Activated CD4-positive, alpha-beta T cell treated with anti-CD3 and anti-CD28 coated beads for 48 hours (primary cell): Measurements from ENCODE around the gene VWF.

ENCODE experiments used
- DNase-seq: peaks from one replicate; pipeline ENCODE4 v3.0.0-alpha.2; 2020

Gene VWF

DNA sequence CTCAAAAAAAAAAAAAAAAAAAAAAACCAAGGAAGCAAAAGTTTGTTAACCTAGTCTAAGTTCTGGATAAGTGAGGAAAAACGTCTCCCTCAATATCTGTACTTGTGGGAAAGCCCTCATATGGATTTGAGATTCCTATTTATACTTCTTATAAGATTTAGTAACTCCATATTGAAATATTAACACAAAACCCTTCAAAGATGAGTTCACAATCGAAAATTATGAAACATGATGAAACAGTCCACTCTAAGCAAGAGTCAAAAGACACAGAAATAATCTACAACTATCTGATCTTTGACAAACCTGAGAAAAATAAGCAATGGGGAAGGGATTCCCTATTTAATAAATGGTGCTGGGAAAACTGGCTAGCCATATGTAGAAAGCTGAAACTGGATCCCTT lies 25.2 kb downstream of the VWF start:
- DNase-seq: no peak

DNA sequence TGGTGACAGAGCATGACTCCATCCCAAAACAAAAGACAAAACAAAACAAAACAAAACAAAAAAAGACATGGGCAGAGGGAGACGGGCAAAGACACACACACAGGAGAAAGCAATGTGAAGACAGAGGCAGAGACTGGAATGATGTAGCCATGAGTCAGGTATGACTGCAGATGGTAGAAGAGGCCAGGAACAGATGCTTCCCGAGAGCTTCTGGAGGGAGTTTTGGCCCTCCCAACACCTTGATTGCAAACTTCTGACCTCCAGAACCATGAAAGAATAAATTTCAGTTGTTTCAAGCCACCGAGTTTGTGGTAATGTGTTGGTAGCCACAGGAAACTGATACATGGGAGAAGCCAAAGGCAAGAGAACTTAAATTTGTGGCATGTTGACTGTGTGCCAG lies 27.1 kb downstream of the VWF start:
- no peak for DNase-seq

DNA sequence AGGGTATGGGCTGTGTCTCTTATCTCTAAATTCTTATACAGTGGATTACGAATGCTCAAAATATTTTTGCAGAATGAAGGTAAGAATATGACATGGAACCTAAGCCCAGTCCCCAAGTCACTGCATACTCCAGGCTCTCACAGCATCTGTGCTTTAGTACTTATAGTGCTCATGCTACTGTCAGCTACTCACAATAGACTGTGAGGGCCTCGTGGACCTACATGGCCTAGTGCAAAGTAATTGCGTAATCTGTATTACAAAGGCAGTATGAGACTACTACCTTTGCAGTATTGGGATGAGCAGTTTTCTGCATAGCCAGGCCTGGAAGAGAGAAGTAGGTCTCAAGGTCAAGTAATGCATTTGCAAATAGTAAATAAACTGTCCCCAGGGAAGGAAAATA lies 27.9 kb downstream of the VWF start:
- no peak for DNase-seq

DNA sequence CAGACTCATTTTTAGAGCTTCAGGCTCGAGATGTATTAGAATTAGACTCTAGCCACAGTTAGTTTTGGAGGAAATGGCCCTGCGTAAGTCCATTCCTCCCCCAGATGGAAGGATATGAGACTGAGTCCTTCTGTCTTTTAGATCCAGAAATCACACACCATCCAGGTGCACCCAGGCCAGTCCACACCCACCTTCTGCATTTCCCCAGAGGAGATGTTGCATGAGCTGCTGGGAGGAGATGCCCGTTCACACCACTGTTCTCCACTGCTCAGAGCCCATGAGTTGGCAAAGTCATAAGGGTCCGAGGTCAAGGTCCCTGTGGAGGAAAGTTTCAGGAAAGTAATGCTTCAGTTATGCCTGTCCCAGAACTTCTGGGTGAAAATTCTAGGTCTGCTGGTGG lies 29.2 kb downstream of the VWF start:
- DNase-seq: no peak

DNA sequence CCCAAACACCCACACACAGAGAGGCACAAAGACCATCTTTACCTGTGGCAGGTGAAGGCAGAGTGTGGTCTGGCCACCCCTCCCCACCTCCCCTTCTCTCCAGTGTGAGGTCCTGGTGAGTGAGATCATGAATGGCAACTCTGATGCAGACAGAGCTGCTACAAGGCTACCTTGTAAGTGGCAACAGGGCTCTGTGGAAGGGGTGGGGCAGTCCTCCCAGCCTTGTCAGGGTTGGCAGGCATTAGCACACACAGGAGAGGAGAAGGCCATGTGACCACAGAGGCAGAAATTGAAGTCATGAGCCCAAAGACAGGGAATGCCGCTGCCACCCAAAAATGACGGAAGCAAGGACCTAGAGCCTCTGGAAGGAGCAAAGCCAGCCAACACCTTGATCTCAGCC lies 30.7 kb downstream of the VWF start:
- no peak for DNase-seq

DNA sequence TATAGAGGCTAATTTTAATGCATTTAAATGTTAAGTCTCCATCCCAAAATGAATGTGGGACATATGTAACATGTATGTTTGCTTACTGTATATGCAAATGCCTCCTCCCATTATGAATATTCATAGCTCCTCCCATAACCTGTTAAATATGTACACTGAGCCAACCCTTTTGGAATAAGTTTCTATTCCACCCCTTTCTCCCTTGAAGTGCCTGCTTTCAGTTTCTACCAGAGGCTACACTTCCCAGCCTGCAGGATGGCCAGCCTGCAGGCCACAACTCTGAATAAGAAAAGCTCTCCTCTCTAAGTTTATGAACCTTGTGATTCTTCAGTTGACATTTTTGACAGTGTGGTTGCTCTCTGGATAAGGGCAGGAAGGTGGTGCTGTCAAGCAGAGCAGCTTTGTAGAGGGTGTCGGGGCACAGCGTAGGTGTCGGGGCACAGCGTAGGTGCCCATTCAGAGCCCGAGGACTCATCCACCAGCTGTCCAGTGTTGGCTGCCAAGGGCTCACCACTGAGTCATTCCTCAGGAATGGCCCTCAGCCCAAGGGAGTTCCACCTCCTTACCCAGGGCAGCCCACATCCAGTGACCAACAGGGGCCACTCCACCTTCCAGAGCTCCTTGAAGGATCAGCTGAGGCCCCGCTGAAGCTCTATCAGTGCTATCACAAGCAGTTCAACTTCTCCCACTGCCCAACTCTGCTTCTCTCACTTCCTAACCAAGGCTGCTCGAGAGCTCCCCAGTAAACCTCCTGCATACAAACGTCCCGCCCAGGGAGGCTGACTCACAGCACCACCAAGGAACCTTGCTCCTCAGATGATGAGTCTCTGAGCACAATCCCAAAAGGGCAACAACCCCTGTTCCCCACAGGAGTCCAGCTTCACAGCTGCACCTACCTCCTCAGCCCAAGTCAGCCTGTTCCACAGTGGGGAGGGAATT lies 31.4 kb downstream of the VWF start:
- no peak for DNase-seq

DNA sequence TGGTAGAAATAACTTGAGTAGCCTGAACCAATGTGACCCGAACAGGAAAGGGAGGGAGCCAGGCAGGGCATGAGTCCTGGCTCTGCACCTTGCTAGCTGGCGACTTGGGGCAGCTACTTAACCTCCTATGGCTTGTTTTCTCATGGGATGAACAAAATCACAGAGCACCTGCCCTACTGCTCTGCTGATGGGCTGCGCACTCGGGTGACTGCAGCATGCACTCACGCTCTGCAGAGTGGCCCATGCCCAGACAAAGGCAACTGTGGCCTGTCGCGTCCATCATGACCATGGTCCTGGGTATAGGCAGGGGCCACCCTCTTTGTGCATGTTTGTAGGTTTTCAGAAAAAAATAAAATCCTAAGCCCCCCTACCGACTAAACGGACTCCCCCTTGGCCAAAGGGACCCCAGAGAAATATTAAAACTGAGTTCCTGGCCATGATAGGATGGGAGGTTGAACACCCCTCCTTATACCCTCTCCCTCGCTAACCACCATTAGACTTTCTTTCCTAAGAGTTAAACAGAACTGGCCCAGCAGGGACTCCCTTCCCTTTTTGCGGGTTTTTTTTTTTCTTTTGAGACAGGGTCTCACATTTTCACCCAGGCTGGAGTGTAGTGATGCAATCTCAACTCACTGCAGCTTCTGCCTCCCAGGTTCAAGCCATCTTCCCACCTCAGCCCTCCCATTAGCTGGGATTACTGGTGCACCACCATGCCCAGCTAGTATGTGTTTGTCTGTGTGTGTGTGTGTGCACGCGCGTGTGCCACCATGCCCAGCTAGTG lies 32.5 kb downstream of the VWF start:
- no peak for DNase-seq

DNA sequence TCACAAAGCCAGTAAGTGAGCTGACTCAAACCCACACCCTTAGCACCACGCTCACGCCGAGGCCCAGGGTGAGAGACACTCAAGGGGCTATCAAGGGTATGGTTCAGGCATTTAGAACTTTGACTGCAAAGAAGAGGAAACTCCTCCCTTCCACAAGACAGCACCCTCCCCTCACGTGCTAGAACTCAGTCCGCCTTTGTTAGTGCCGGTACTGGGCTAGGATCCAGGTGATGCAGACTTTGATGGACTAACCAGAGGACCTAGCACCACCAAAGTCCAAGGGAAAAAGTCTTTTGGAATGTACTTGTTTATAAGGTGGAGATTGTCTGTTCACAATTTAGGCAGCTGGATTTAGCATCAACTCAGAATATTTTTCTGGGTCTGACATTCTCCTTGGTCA lies 33.7 kb downstream of the VWF start:
- no peak for DNase-seq

DNA sequence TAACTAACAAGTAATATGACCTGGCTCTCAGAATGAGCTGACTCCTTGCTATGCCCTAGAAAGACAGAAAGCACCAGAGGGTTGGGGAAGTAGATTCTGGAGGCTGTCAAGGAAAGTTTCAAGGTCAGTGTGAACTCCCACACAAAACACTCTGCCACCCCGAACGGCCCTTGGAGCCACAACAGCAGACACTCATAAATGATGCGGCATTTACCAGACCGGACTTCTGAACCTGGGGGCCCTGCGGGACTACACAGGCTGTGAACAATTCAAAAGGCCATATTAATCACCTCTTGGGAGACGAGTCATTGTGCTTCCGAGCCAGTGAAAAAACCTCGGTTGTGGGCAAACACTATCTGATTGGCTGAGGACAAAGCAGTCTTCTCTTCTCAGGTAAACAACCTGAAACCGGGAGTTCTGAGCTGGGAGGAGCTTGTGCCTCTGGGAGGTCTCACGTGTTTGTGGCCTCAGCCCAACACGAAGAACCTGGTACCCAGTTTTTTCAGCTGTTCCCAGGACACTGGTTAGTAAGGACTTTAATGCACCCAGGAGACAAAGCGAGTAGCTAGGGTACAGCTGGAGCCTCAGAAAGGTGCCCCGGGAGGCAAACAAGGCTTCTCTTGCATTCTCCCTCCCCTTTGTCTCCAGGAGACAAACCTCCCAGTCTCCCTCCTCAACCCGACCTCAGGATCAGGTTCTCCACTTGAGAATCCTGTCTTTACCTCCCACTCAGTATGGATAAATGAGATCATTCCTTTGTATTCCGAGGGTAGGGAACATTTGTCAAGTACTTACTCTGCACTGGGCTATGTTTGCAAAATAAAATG lies 35.3 kb downstream of the VWF start:
- DNase-seq: no peak

DNA sequence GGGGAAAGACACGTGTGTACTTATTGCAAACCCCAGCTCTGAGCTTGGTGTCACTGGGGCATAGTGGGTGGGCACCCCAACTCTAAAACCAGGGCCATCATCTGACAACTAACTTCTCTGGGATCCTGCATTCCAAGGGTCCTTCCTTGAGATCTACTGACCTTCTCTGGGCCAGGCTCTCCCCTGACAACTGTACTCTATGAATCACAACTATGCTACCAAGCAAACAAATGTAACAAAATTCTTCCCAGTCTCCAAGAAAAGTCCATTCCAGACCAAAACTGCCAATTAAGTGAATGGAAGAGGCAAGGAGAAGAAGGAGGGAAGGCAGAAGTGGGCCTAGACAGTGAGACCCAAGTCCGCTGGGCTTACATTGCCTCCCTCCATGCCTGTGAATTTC lies 38.2 kb downstream of the VWF start:
- no peak for DNase-seq

DNA sequence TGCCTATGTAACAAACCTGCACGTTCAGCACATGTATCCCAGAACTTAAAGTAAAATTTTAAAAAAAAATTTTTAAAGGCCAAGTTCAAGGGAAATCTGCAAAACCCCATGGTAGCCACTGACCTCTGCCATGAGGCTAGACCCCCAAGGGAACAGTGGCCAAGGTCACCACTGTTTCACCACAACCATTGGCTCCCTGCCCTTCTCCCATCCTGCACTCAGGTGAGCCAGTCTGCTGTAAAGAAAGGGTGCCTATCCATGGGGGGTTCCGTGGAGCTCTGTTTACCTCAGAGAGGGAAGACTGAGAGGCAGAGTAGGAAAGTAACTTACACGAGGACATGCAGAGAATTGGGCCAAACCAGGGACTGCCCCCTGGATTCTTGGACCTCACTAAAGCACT lies 38.6 kb downstream of the VWF start:
- no peak for DNase-seq

DNA sequence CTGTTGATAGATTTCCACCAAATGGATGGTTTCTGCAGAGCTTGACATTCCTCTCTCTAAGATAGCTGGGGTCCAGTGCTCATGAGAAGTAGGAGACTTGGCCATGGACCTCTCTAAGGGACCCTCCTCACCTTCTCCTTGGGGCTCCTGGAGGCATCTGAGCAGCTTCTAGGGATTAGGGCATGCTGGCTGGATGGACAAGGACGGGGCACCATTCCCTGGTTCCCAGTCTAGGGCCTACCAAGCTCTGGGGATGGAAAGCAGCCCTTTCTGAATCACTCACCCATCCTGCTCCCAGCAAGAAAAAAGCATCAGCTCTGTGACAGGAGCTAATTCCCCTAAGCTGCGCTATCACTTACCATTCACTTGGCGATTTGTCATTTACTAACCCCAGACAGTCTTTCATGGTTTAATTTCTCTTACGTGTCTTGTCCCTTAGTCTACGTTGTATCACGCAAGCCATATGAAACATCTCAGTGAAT lies 39.5 kb downstream of the VWF start:
- no peak for DNase-seq

DNA sequence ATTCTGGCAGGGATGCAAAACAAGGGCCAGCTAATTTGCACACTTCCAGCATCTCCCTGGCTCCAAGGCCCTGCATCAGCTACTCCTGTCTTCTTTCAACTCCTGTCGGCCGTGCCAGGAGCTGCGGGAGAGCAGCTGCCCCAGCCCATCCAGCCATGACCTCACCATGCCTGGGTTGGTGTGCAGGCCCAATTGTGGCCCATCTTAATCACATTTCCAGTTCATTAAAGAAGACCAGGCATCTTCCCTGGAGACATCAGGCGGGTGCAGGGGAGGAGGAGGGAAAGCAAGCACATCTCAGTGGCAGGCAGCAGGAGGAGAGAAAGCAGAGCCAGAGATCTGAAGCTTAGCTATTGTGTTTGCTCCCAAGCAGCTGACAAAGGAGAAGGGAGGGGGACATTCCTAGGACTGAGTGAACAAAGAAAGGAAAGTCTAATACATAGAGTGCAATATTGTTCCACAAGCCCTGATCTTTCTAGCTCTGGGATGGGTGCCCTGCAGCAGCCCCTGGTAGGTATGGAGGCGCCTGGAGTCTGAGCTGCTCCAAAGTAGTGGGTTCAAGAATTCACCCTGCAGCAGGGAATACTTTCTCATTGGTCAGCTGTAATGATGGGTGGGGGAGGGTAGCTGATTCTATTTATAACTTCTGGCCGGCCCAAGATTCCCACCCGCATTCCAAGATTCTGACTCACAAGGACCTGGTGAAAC lies 40.1 kb downstream of the VWF start:
- no peak for DNase-seq

DNA sequence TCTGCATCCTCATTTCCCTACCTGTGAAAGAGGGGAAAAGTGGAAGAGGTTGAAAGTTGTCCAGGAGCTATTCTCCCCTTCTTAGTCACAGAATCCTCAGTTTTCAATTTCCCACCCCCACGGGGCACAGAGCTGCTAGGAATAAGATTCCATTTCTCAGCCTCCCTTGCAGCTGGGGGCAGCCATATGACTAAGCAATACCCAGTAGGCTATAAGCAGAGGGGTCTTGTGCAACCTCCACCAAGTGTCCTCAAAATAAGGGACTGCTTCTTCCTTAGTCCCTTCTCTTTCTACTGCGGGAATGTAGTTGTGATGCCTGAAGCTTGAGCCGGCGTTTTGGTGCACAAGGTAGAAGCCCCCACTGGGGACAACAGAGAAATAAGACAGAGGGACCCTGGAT lies 40.9 kb downstream of the VWF start:
- DNase-seq: no peak

DNA sequence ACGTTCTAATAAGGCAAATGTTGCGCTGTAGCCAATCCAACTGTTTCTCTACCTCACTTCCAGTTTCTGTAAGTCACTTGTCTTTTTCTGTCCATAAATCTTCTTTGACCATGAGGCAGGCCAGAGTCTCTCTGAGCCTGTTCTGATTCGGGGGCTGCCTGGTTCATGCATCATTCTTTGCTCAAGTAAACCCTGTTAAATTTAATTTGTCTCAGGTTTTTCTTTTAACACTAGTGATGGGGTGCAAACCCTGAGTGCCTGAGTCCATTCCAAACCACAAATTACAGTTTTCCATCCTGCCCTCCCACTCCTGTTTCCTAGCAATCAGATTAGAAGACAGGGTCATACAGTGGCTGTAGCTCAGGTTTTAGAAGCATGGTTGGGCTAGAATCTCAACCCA lies 41.9 kb downstream of the VWF start:
- DNase-seq: no peak

DNA sequence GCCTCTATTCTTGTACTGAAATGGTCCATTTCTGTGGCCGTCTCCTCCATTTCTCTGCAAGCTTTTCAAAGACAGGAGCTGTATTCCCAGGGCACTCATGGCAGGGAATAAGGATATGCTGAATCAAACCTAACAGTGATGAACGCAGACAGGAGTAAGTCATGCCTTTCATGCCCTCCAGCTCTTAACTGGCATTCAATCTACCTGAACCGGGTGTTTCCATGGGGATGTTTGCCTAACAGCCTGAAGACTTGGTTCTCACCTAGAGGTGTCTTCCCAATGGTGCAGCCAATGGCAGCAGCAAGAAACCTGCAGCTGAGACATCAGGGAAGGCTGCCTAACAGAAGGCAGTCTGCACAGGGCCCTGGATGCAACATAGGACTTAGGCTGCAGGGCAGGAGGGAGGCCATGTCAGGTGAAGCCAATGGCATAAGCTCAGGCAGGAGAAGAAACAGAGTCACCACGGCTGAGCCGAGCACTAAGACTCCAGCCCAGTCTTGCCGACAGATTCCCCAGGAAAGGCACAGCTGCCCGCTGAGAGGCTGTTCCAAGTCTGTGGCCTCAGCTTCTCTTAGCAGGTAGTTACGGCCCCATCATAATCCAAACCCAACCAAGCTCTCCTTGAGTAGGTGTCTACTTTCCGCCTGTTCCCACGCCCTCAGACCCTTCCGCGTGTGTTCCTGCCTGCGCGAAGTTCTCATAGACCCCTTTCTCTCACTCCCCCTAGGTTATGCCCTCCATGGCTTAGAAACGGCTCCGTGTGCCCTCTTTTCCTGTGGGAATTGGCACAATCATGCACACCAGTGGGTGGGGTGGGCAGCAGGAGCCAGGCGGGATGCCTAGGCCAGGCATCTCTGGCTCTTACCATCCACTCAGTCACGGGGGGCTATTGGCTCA lies 44.1 kb downstream of the VWF start:
- DNase-seq: no peak

DNA sequence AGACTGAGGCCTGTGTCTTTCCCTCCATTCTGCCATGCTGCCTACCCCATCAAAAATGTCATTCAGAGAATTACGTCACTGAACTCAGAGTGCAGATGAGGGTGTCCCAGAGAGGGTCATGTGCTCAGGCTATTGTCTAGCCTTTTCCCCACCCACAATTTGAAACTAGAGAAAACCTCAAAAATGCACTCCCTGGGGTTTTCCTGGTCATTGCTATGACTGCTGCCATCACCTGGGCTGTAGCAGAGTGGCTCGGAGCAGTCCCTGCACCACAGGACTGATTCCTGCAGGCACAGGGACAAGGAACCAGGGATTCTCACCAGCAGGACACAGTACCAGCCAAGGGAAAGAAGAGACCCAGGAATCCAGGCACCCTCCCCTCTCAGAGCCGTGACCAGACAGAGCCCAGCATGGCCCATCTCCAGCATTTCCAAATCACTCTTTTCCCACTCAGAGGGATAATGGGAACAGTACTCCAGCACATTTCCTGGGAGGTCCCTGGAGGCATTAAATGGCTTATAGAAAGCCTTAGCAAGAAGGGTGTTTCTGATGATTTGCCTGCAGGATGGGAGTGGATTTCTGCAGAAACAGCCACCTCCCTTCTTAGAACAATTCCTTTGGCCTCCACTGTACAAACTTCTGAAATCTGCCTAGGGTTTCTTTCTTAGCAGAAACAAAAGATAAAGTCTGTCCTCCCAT lies 45.9 kb downstream of the VWF start:
- DNase-seq: no peak

DNA sequence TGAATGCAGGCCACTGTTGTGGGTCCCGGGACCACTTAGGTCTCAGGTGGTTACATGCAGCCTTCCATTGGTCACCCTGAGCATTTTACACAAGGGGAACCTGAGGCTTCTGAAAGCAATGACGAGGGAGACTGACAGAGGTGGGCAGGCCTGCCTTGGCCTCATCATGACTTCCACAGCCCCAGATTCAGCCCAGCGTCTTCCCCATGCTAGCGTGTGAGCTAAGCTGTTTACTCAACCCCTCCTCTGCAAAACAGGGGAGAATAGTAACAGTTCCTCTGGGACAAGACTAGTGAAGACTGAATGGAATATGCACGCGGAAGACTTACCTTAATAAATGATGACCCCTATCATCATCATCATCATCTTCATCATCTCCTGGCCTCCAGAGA lies 46.8 kb downstream of the VWF start:
- no peak for DNase-seq

DNA sequence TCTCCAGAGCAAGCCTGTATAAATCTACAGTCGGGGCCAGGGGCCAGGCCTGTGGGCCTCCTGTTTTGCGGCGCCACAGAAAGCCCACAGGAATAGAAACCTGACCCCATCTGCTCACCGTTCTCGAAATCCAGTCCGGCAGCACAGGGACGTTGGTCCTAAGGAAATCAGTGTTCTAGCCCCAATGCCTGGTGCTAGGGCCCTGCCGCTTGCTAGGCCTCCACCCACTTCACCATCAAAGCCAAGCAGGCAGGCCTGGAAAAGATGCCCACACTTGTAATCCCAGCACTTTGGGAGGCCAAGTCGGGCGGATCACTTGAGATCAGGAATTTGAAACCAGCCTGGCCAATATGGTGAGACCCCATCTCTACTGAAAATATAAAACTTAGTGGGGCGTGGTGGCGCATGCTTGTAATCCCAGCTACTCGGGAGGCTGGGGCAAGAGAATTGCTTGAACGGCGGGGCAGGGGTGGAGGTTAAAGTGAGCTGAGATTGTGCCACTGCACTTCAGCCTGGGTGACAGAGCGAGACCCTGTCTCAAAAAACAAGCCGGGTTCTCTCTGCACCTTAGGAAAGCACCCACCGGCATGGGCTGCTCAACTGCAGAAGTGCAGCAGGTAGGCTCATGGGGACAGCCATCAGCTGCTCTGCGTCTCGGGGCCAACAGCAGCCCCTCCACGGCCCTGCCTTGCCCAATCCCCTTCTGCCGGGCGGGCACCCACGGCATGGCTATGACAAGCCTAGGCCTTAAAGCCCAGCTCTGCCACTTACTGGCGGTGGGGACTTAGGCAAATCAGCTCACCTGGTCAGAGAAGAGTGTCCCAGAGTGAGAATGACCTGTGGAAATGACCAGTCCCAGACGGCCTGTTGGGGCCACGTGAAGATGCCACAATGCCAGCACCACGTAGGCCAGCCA lies 47.4 kb downstream of the VWF start:
- no peak for DNase-seq

DNA sequence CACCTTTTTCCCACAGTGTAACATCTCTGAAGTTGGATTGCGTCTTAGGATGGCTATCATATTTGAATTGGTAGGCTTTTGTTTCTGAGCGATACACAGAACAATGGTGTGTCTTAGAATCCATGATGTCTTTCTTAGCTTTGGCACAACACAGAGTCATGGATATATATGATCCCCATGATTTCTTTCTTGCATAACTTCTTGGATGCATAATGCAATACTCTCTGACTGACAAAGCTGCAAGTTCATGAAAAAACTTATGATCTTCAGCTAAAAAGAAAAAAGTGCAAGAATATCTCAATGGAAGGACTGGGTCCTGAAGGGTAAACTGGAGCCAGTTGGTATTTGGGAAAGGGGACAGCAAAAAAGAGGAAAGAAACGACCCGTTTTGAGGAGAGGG lies 48.1 kb downstream of the VWF start:
- no peak for DNase-seq
